PC-9 (cell line): ENCODE data around the gene ADGRV1. TPM values are rescaled to one million over a fixed set of nuclear protein-coding genes. Genes with fewer than 3 reads are reported as not detected.

Experiments
- BruUV-seq: library from RNA; stranded (reverse); fragments of 400-500 nt; replicated peaks from 2 replicates; lab custom pipeline; 2021; lab: Mats Ljungman, UMichigan
- CTCF ChIA-PET: fragments of 300-600 bp; sonication (Branson Sonifier 250); formaldehyde crosslinking; loops from one replicate; lab custom pipeline; 2022; ENCODE audit warnings: antibody characterized with exemption; lab: Charles Lee
- POLR2A ChIA-PET: fragments of 300-600 bp; sonication (Branson Sonifier 250); formaldehyde crosslinking; loops from one replicate; lab custom pipeline; 2022; ENCODE audit warnings: antibody characterized with exemption; ENCODE audit not compliant: unreplicated experiment; lab: Charles Lee
- DNase-seq, 2 experiments: peaks; one replicate each; pipeline versions ENCODE4 v3.0.0 to v3.0.0-alpha.2; 2015 to 2022; ENCODE audit warnings: mixed read lengths in 1 of 2
- H2AFZ ChIP-seq: fragments of 200-600 bp; sonication (generic); 2 replicates; pipeline ENCODE4 v1.8.1; 2017; ENCODE audit warnings: antibody characterized with exemption
- H3F3A ChIP-seq: fragments of 200-600 bp; sonication (generic); 2 replicates; pipeline ENCODE4 v1.8.1; 2017; ENCODE audit warnings: antibody characterized with exemption, mild to moderate bottlenecking, low read depth; ENCODE audit not compliant: insufficient read depth
- H3K27ac ChIP-seq: fragments of 200-600 bp; sonication (generic); 2 replicates; pipeline ENCODE4 v1.6.1; 2016; ENCODE audit warnings: mixed run types
- H3K27me3 ChIP-seq: fragments of 200-600 bp; sonication (generic); 2 replicates; pipeline ENCODE4 v1.6.1; 2016; ENCODE audit warnings: low read depth, mixed run types; ENCODE audit not compliant: insufficient read depth
- H3K36me3 ChIP-seq: fragments of 200-600 bp; sonication (generic); 2 replicates; pipeline ENCODE4 v1.6.1; 2016; ENCODE audit warnings: low read depth, mixed run types
- H3K4me1 ChIP-seq: fragments of 200-600 bp; sonication (generic); replicated peaks from 2 replicates; pipeline ENCODE4 v1.6.1; 2016; ENCODE audit warnings: mixed run types; ENCODE audit not compliant: insufficient read depth
- H3K4me2 ChIP-seq: fragments of 200-600 bp; sonication (generic); 2 replicates; pipeline ENCODE4 v1.6.1; 2017; ENCODE audit warnings: mixed run types
- H3K4me3 ChIP-seq: fragments of 200-600 bp; sonication (generic); 2 replicates; pipeline ENCODE4 v1.6.1; 2016; ENCODE audit warnings: mixed run types
- H3K79me2 ChIP-seq: fragments of 200-600 bp; sonication (generic); 2 replicates; pipeline ENCODE4 v1.6.1; 2017; ENCODE audit warnings: low read depth, mixed run types
- H3K9me2 ChIP-seq: fragments of 200-600 bp; sonication (generic); 2 replicates; pipeline ENCODE4 v1.8.1; 2017; ENCODE audit warnings: mild to moderate bottlenecking; ENCODE audit not compliant: insufficient read depth
- H3K9me3 ChIP-seq: fragments of 200-600 bp; sonication (generic); 2 replicates; pipeline ENCODE4 v1.8.1; 2016; ENCODE audit warnings: low read depth; ENCODE audit not compliant: insufficient read depth
- H4K20me1 ChIP-seq: fragments of 200-600 bp; sonication (generic); 2 replicates; pipeline ENCODE4 v1.8.1; 2017; ENCODE audit not compliant: insufficient read depth
- CTCF ChIP-seq: fragments of 200-600 bp; sonication (generic); conservative IDR thresholded peaks from 2 replicates; pipeline ENCODE4 v1.6.1; 2017; ENCODE audit warnings: mixed run types, antibody characterized with exemption, mild to moderate bottlenecking, moderate library complexity
- EZH2 ChIP-seq: fragments of 200-600 bp; sonication (generic); IDR thresholded peaks from 2 replicates; pipeline ENCODE4 v1.8.0; 2017; ENCODE audit warnings: antibody characterized with exemption, low read depth
- intact Hi-C: fragments of 100-400 bp; cut with micrococcal nuclease; formaldehyde crosslinking; loops from one replicate; pipeline ENCODE4 v1.10.0; 2022; ENCODE audit not compliant: unreplicated experiment
- total RNA-seq: library from RNA; stranded (reverse); gene quantifications from 2 replicates; pipeline ENCODE4 v1.2.3, GENCODE V29; 2021

Gene ADGRV1
- total RNA-seq, 1 experiment from 2014 or later = 1.0 TPM

GRCh38 chr5:90933298-90933697, 374.7 kb downstream of the ADGRV1 start:
- no peaks in the 10 kb centered on the region for H3K9me2 ChIP-seq
- DNase-seq = no peak
- peak overlapping the region; percentile 2; the same call in 1 of the 2 replicates for H2AFZ ChIP-seq
- H3K27me3 ChIP-seq = no peaks in the 10 kb centered on the region
- no peaks in the 10 kb centered on the region for H3K9me3 ChIP-seq
- H3K4me2 ChIP-seq = no peak overlapping the region
- intact Hi-C loops = loop anchor here (2.0 to 5.0 kb wide), 2 partner anchors 66 to 294 kb away; no protein-coding TSS in a partner anchor
- no TSS peak for BruUV-seq
- H3K27ac ChIP-seq = no peak overlapping the region
- ChIA-PET CTCF (interaction anchor here (0.6 to 1.6 kb wide), 2 partner anchors 346 to 486 kb away, joined by 3 to 5 read pairs; no protein-coding TSS in a partner anchor), POLR2A (interaction anchor here (0.7 kb wide), 1 partner anchor 631 kb away, joined by 4 read pairs; no protein-coding TSS in a partner anchor)
- TF ChIP-seq CTCF = no peak
- TF ChIP-seq EZH2 = no peak
- H3F3A ChIP-seq = no peaks in the 10 kb centered on the region; the same call in 1 of the 2 replicates
- no peak overlapping the region for H3K4me3 ChIP-seq
- H3K36me3 ChIP-seq = no peaks in the 10 kb centered on the region
- H4K20me1 ChIP-seq = no peaks in the 10 kb centered on the region
- H3K79me2 ChIP-seq = no peaks in the 10 kb centered on the region
- peaks cover 8% of the 10 kb centered on the region for H3K4me1 ChIP-seq

DNA sequence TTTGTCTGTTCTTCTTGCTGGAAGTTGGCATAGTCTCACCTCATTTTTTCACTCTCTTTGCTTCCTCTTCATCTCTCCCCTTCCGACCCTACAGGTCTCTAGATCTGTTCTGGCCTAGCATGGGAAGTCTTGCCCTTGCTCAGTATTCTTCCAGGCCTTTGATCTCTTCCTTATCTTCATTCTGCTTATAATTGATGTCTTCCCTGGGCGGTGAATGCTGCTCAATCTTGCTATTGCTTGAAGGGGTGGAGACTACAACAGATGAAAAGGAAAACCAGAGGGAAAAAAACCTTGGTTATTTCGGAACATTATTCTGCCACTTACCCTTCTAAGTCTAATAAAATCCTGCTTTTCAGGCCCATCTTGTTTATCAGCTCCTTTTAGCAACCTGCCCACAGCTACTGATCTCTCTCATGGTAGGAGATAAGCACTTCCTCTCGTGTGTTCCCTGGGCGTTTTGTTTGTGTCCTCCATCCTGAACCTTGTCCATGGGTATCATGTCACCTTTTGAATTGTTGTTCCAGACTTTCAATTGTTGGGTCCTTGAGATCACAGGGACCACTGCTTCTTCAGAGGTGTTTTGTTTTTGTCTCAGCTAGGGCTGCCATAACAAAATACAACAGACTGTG, 375.6 kb downstream of the ADGRV1 start:
- H3K27ac ChIP-seq = no peak overlapping the region

GRCh38 chr5:90934738-90935137, 376.1 kb downstream of the ADGRV1 start:
- H3K79me2 ChIP-seq = no peaks in the 10 kb centered on the region
- no peak overlapping the region for H3K4me3 ChIP-seq
- H3K4me2 ChIP-seq = no peak overlapping the region
- H3F3A ChIP-seq = no peaks in the 10 kb centered on the region; the same call in 1 of the 2 replicates
- no peaks in the 10 kb centered on the region for H3K9me3 ChIP-seq
- no TSS peak for BruUV-seq
- H2AFZ ChIP-seq = no peak overlapping the region
- no peak for DNase-seq
- no peaks in the 10 kb centered on the region for H3K9me2 ChIP-seq
- H3K27ac ChIP-seq = no peak overlapping the region
- no peaks in the 10 kb centered on the region for H3K27me3 ChIP-seq
- H3K36me3 ChIP-seq = no peaks in the 10 kb centered on the region
- POLR2A ChIA-PET = no interaction called here
- CTCF ChIA-PET = no interaction called here
- intact Hi-C loops = loop anchor here (5.0 kb wide), 1 partner anchor 293 kb away; no protein-coding TSS in a partner anchor
- no peaks in the 10 kb centered on the region for H4K20me1 ChIP-seq
- peaks cover 8% of the 10 kb centered on the region for H3K4me1 ChIP-seq
- TF ChIP-seq EZH2 = no peak
- no peak for TF ChIP-seq CTCF

More for the DNA sequence above, 375.6 kb downstream of the ADGRV1 start:
- ChIA-PET CTCF (no interaction called here), POLR2A (no interaction called here)
- intact Hi-C loops = loop anchor here (5.0 kb wide), 1 partner anchor 293 kb away; no protein-coding TSS in a partner anchor
- no peaks in the 10 kb centered on the region for H3K9me3 ChIP-seq
- no peak for DNase-seq
- 0 out of 2 replicates have a peak overlapping the region, but pooled peaks have one; percentile 2 for H2AFZ ChIP-seq
- TF ChIP-seq EZH2 (no peak), CTCF (no peak)
- H3K4me1 ChIP-seq = peaks cover 8% of the 10 kb centered on the region
- no peaks in the 10 kb centered on the region for H3K36me3 ChIP-seq
- H3K27me3 ChIP-seq = no peaks in the 10 kb centered on the region
- H3K79me2 ChIP-seq = no peaks in the 10 kb centered on the region
- no peaks in the 10 kb centered on the region for H3K9me2 ChIP-seq
- no peak overlapping the region for H3K4me3 ChIP-seq
- BruUV-seq = no TSS peak
- H3F3A ChIP-seq = no peaks in the 10 kb centered on the region; the same call in 1 of the 2 replicates
- H4K20me1 ChIP-seq = no peaks in the 10 kb centered on the region
- no peak overlapping the region for H3K4me2 ChIP-seq
